Measurements from ENCODE around the gene GMPR.

DNA sequence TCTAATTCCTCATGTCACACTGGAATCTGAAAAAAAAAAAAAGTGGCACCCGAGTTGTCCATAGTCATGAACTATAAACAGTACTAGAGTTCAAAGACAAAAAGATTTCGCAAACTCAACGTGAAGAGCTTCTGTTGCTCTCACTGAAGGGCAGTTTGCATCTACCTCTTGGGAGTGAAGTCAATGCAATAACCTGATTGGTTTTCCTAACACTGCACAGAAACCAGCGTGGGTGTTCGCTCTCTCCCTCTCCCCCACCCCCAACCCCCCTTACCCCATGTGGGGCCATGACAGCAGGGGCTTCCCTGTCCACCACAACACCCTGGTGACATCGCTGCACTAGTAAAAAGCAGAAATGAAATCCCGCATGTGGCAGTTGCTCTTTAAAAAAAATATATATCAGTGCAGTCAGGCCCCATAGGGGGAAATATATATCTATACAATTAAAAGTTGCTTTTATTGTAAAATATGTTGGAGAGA, 66.9 kb downstream of the GMPR start:
- TF ChIP-seq, protein P1, sequence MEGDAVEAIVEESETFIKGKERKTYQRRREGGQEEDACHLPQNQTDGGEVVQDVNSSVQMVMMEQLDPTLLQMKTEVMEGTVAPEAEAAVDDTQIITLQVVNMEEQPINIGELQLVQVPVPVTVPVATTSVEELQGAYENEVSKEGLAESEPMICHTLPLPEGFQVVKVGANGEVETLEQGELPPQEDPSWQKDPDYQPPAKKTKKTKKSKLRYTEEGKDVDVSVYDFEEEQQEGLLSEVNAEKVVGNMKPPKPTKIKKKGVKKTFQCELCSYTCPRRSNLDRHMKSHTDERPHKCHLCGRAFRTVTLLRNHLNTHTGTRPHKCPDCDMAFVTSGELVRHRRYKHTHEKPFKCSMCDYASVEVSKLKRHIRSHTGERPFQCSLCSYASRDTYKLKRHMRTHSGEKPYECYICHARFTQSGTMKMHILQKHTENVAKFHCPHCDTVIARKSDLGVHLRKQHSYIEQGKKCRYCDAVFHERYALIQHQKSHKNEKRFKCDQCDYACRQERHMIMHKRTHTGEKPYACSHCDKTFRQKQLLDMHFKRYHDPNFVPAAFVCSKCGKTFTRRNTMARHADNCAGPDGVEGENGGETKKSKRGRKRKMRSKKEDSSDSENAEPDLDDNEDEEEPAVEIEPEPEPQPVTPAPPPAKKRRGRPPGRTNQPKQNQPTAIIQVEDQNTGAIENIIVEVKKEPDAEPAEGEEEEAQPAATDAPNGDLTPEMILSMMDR (IDR thresholded peaks at IDR 0.05), result no peak
- no peak for TF ChIP-seq POLR2A (IDR thresholded peaks at IDR 0.05)

Data from esophagus squamous epithelium (tissue), 4 donors.